OCI-LY7 (cell line): Measurements from ENCODE around the gene PSMD2. TPM values are rescaled to one million over a fixed set of nuclear protein-coding genes. Genes with fewer than 3 reads are reported as not detected.

ENCODE experiments used
- BruUV-seq: library from RNA; stranded (reverse); fragments of 400-500 nt; replicated peaks from 2 replicates; lab custom pipeline; 2021; lab: Mats Ljungman, UMichigan
- CTCF ChIA-PET: fragments of 300-600 bp; sonication (Branson Sonifier 250); formaldehyde crosslinking; loops from one replicate; lab custom pipeline; 2022; ENCODE audit warnings: antibody characterized with exemption; ENCODE audit not compliant: unreplicated experiment; lab: Charles Lee
- POLR2A ChIA-PET: fragments of 300-600 bp; sonication (Branson Sonifier 250); formaldehyde crosslinking; loops from one replicate; lab custom pipeline; 2022; ENCODE audit warnings: antibody characterized with exemption; lab: Charles Lee
- DNase-seq: peaks from one replicate; pipeline ENCODE4 v3.0.0-alpha.2; 2015; ENCODE audit warnings: low spot score
- H2AFZ ChIP-seq: fragments of 200-600 bp; sonication (generic), shearing (Covaris generic); 2 replicates; pipeline ENCODE4 v1.6.1; 2014; ENCODE audit warnings: mild to moderate bottlenecking, antibody characterized with exemption, low read length, moderate library complexity
- H3K27ac ChIP-seq: fragments of 200-600 bp; sonication (generic); 2 replicates; pipeline ENCODE4 v1.5.1; 2014; ENCODE audit warnings: mixed run types, low read depth, mild to moderate bottlenecking, moderate library complexity, low read length, inconsistent platforms; ENCODE audit not compliant: poor library complexity, severe bottlenecking
- H3K36me3 ChIP-seq: fragments of 200-600 bp; sonication (generic); 2 replicates; pipeline ENCODE4 v1.6.1; 2014; ENCODE audit warnings: mild to moderate bottlenecking, antibody characterized with exemption, low read length, moderate library complexity, mixed read lengths; ENCODE audit not compliant: insufficient read depth
- H3K4me1 ChIP-seq: fragments of 200-600 bp; sonication (generic); 2 replicates; pipeline ENCODE4 v1.5.1; 2014; ENCODE audit warnings: mild to moderate bottlenecking, low read length; ENCODE audit not compliant: insufficient read depth, poor library complexity, severe bottlenecking
- H3K4me2 ChIP-seq: fragments of 200-600 bp; sonication (generic); 2 replicates; pipeline ENCODE4 v1.6.1; 2014; ENCODE audit warnings: mild to moderate bottlenecking, low read length
- H3K4me3 ChIP-seq: fragments of 200-600 bp; sonication (generic); 2 replicates; pipeline ENCODE4 v1.5.1; 2014; ENCODE audit warnings: mild to moderate bottlenecking, low read depth, low read length; ENCODE audit not compliant: poor library complexity, severe bottlenecking
- H3K79me2 ChIP-seq: fragments of 200-600 bp; sonication (generic); 2 replicates; pipeline ENCODE4 v1.6.1; 2016; ENCODE audit warnings: low read depth, mild to moderate bottlenecking, low read length, moderate library complexity, mixed read lengths; ENCODE audit not compliant: insufficient read depth
- H3K9me2 ChIP-seq: fragments of 200-600 bp; sonication (generic); 2 replicates; pipeline ENCODE4 v1.6.1; 2016; ENCODE audit warnings: mild to moderate bottlenecking, low read length, mixed read lengths; ENCODE audit not compliant: insufficient read depth
- H3K9me3 ChIP-seq: fragments of 200-600 bp; sonication (generic); 2 replicates; pipeline ENCODE4 v1.6.1; 2014; ENCODE audit warnings: mild to moderate bottlenecking, mixed run types, low read length, mixed read lengths
- H4K20me1 ChIP-seq: fragments of 200-600 bp; sonication (generic); 2 replicates; pipeline ENCODE4 v1.6.1; 2014; ENCODE audit warnings: mild to moderate bottlenecking, antibody characterized with exemption, low read length, moderate library complexity, mixed read lengths; ENCODE audit not compliant: insufficient read depth
- CTCF ChIP-seq: fragments of 200-600 bp; sonication (generic); conservative IDR thresholded peaks from 2 replicates; pipeline ENCODE4 v1.5.1; 2014; ENCODE audit warnings: mild to moderate bottlenecking, antibody characterized with exemption, low read length, moderate library complexity, mixed read lengths
- EZH2phosphoT487 ChIP-seq: fragments of 200-600 bp; sonication (generic); IDR thresholded peaks from 2 replicates; pipeline ENCODE4 v1.6.1; 2018; ENCODE audit warnings: low read depth, borderline replicate concordance, mild to moderate bottlenecking, mixed run types, antibody characterized with exemption, low read length, moderate library complexity, mixed read lengths
- intact Hi-C: fragments of 100-400 bp; cut with micrococcal nuclease; formaldehyde crosslinking; loops from one replicate; pipeline ENCODE4 v1.10.0; 2022; ENCODE audit not compliant: unreplicated experiment
- total RNA-seq, 2 experiments: library from RNA; depleted of rRNA in 1 of 2; stranded (reverse); fragments of >200 nt in 1 of 2; shearing (Covaris generic) in 1 of 2; gene quantifications; 2 replicates each; pipeline ENCODE4 v1.2.3, GENCODE V29; 2014 to 2022

The PSMD2 gene
- total RNA-seq, 2 experiments from 2014 or later: 158 to 219 TPM

DNA sequence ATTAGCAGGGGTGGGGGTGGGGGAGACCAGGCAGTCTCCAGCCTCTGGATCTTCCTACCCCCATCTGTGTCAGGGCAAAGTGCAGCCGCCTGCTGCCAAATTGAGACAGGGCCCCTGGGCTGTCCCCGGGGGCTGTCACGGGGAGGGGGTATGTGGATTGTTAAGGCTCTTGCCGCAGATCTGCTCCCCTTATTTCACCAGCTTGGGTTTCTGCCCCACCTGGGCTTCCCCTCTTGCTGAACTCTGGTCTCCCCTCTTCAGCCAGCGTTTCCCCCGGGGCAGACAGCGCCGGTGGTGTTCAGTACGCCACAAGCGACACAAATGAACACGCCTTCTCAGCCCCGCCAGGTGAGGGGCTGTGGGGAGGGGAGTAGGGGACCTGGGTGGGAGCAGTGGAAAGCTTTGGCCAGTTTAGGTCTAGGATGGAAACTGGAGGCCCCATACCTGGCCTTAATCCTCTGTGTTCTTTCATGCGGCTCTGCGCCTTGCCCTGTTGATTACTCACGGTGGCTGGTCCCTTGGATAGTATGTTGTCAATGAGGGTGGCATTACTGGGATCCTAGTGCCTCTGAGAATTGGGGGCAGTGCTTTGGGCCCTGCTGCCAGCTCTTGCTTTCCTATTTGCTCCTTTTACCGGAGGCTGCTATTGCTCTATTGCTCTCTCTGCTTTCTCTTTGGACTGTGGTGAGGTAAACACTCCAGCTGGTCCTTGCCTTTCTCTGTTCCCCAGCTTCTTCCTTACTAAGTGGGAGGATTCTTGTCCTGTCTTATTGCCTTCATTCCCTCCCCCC, 17.0 kb downstream of the PSMD2 start:
- peaks cover 37% of the 10 kb centered on the region for H4K20me1 ChIP-seq
- POLR2A ChIA-PET: interaction anchor here (0.5 to 1.4 kb wide), 3 partner anchors 46 to 607 kb away, joined by 3 read pairs; partner anchors contain the start of gene EEF1AKMT4
- DNase-seq: no peak
- TF ChIP-seq EZH2phosphoT487 (no peak), CTCF (no peak)
- H3K4me3 ChIP-seq: peak overlapping the region; percentile 97
- H3K79me2 ChIP-seq: peaks cover 51% of the 10 kb centered on the region
- peak overlapping the region; percentile 62 for H3K27ac ChIP-seq
- no peaks in the 10 kb centered on the region for H3K9me2 ChIP-seq
- H3K9me3 ChIP-seq: no peaks in the 10 kb centered on the region
- intact Hi-C loops: no loop called here
- no peak overlapping the region for H2AFZ ChIP-seq
- peaks cover 64% of the 10 kb centered on the region for H3K36me3 ChIP-seq
- BruUV-seq: no TSS peak
- CTCF ChIA-PET: interaction anchor here (0.5 kb wide), 1 partner anchor 10 kb away, joined by 3 read pairs; no protein-coding TSS in a partner anchor
- H3K4me2 ChIP-seq: peak overlapping the region; percentile 100
- H3K4me1 ChIP-seq: peaks cover 25% of the 10 kb centered on the region

GRCh38 chr3:184316792-184317191, 17.8 kb downstream of the PSMD2 start:
- Histone ChIP-seq H3K27ac (no peak overlapping the region), H3K36me3 (peaks cover 71% of the 10 kb centered on the region), H3K79me2 (peaks cover 51% of the 10 kb centered on the region), H2AFZ (no peak overlapping the region), H3K4me1 (peaks cover 25% of the 10 kb centered on the region), H3K4me3 (peak overlapping the region; percentile 97), H4K20me1 (peaks cover 37% of the 10 kb centered on the region), H3K9me3 (no peaks in the 10 kb centered on the region), H3K4me2 (peak overlapping the region; percentile 100), H3K9me2 (no peaks in the 10 kb centered on the region)
- CTCF ChIA-PET: no interaction called here
- TF ChIP-seq CTCF (no peak), EZH2phosphoT487 (no peak)
- BruUV-seq: no TSS peak
- intact Hi-C loops: no loop called here
- POLR2A ChIA-PET: interaction anchor here (1.4 kb wide), 1 partner anchor 67 kb away, joined by 3 read pairs; the partner anchor contains the start of gene EEF1AKMT4
- no peak for DNase-seq

DNA sequence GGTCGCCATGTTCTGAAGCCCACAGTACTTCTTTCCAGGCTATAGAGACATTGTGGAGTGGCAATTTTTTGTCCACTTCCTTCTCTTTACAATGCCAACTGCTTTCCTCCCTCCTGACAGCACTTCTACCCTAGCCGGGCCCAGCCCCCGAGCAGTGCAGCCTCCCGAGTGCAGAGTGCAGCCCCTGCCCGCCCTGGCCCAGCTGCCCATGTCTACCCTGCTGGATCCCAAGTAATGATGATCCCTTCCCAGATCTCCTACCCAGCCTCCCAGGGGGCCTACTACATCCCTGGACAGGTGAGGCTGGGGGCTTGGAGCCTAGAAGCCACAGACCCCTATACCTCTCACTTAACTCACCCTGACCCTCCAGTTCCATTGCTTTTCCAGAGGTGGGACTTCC, 18.2 kb downstream of the PSMD2 start:
- H3K27ac ChIP-seq: no peak overlapping the region
- H3K4me3 ChIP-seq: peak overlapping the region; percentile 97
- intact Hi-C loops: no loop called here
- H3K36me3 ChIP-seq: peaks cover 75% of the 10 kb centered on the region
- TF ChIP-seq CTCF (no peak), EZH2phosphoT487 (no peak)
- CTCF ChIA-PET: no interaction called here
- no peak for DNase-seq
- peak overlapping the region; percentile 100 for H3K4me2 ChIP-seq
- peaks cover 25% of the 10 kb centered on the region for H3K4me1 ChIP-seq
- POLR2A ChIA-PET: no interaction called here
- peaks cover 37% of the 10 kb centered on the region for H4K20me1 ChIP-seq
- no peaks in the 10 kb centered on the region for H3K9me2 ChIP-seq
- no peaks in the 10 kb centered on the region for H3K9me3 ChIP-seq
- BruUV-seq: no TSS peak
- peaks cover 51% of the 10 kb centered on the region for H3K79me2 ChIP-seq
- no peak overlapping the region for H2AFZ ChIP-seq
